Measurements from ENCODE around the gene SNX20.

DNA sequence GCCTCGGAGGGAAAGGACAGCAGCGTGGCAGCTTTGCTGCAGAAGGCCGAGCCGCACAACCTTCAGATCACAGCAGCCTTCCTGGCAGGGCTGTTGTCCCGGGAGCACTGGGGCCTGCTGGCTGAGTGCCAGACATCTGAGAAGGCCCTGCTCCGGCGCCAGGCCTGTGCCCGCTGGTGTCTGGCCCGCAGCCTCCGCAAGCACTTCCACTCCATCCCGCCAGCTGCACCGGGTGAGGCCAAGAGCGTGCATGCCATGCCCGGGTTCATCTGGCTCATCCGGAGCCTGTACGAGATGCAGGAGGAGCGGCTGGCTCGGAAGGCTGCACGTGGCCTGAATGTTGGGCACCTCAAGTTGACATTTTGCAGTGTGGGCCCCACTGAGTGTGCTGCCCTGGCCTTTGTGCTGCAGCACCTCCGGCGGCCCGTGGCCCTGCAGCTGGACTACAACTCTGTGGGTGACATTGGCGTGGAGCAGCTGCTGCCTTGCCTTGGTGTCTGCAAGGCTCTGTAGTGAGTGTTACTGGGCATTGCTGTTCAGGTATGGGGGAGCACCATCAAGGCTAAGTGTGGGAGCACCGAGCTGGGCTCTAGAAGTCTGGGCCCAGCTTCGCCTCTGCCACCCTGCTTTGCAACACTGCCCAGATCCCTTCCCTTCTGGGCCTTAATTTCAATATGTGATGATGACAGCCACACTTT is 30.9 kb upstream of the SNX20 start:
- TF ChIP-seq CEBPB (IDR thresholded peaks at IDR 0.05) = no peak
- TF ChIP-seq, protein P1, sequence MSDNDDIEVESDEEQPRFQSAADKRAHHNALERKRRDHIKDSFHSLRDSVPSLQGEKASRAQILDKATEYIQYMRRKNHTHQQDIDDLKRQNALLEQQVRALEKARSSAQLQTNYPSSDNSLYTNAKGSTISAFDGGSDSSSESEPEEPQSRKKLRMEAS (IDR thresholded peaks at IDR 0.05) = no peak
- TF ChIP-seq, protein P2, sequence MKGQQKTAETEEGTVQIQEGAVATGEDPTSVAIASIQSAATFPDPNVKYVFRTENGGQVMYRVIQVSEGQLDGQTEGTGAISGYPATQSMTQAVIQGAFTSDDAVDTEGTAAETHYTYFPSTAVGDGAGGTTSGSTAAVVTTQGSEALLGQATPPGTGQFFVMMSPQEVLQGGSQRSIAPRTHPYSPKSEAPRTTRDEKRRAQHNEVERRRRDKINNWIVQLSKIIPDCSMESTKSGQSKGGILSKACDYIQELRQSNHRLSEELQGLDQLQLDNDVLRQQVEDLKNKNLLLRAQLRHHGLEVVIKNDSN (IDR thresholded peaks at IDR 0.05) = no peak
- no peak for TF ChIP-seq NFIC (IDR thresholded peaks at IDR 0.05)
- TF ChIP-seq, protein P3, sequence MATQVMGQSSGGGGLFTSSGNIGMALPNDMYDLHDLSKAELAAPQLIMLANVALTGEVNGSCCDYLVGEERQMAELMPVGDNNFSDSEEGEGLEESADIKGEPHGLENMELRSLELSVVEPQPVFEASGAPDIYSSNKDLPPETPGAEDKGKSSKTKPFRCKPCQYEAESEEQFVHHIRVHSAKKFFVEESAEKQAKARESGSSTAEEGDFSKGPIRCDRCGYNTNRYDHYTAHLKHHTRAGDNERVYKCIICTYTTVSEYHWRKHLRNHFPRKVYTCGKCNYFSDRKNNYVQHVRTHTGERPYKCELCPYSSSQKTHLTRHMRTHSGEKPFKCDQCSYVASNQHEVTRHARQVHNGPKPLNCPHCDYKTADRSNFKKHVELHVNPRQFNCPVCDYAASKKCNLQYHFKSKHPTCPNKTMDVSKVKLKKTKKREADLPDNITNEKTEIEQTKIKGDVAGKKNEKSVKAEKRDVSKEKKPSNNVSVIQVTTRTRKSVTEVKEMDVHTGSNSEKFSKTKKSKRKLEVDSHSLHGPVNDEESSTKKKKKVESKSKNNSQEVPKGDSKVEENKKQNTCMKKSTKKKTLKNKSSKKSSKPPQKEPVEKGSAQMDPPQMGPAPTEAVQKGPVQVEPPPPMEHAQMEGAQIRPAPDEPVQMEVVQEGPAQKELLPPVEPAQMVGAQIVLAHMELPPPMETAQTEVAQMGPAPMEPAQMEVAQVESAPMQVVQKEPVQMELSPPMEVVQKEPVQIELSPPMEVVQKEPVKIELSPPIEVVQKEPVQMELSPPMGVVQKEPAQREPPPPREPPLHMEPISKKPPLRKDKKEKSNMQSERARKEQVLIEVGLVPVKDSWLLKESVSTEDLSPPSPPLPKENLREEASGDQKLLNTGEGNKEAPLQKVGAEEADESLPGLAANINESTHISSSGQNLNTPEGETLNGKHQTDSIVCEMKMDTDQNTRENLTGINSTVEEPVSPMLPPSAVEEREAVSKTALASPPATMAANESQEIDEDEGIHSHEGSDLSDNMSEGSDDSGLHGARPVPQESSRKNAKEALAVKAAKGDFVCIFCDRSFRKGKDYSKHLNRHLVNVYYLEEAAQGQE (IDR thresholded peaks at IDR 0.05; ENCODE audit: low read depth) = no peak
- no peak for TF ChIP-seq CREB1 (IDR thresholded peaks at IDR 0.05; ENCODE audit: low read depth)
- TF ChIP-seq RAD21 (IDR thresholded peaks at IDR 0.05; ENCODE audit: low read depth) = no peak
- TF ChIP-seq TCF12 (IDR thresholded peaks at IDR 0.05; ENCODE audit: low read depth) = no peak
- TF ChIP-seq YY1 (IDR thresholded peaks at IDR 0.05; ENCODE audit: low read depth) = no peak
- no peak for TF ChIP-seq EGR1 (IDR thresholded peaks at IDR 0.05)
